Muscle of leg (tissue), 11 donors: ENCODE data around the gene ARFGAP1. TPM values are rescaled to one million over a fixed set of nuclear protein-coding genes. Genes with fewer than 3 reads are reported as not detected.

Source experiments
- DNase-seq: peaks from one replicate; pipeline ENCODE4 v3.0.0; 2013
- H3K27ac ChIP-seq: one replicate; pipeline ENCODE4 v1.5.1; 2013; ENCODE audit warnings: mild to moderate bottlenecking, low read length, control low read depth
- H3K27me3 ChIP-seq: one replicate; pipeline ENCODE4 v1.6.1; 2013; ENCODE audit warnings: low read length; ENCODE audit not compliant: control insufficient read depth, insufficient read depth
- H3K36me3 ChIP-seq: one replicate; pipeline ENCODE4 v1.6.1; 2013; ENCODE audit warnings: low read length; ENCODE audit not compliant: control insufficient read depth, insufficient read depth
- H3K4me1 ChIP-seq: one replicate; pipeline ENCODE4 v1.6.1; 2013; ENCODE audit warnings: low read length; ENCODE audit not compliant: control insufficient read depth, insufficient read depth
- H3K4me3 ChIP-seq: one replicate; pipeline ENCODE4 v1.5.1; 2013; ENCODE audit warnings: low read length, control low read depth
- H3K9me3 ChIP-seq: replicated peaks from 2 replicates; pipeline ENCODE4 v1.6.1; 2013; ENCODE audit warnings: low read depth, low read length; ENCODE audit not compliant: control insufficient read depth
- WGBS: methylation state at CpG from one replicate; pipeline ENCODE4 v1.1.5; 2013; ENCODE audit warnings: missing lambda C conversion rate; ENCODE audit not compliant: insufficient coverage; 5-methylcytosine and 5-hydroxymethylcytosine counted together
- polyA plus RNA-seq, 8 donors: library from polyadenylated mRNA; unstranded; fragments of 120-200 nt; gene quantifications; one replicate each; pipeline versions ENCODE4 v1.2.1 to v1.2.3, GENCODE V29; 2013; ENCODE audit warnings: inconsistent platforms in 1 of 8, low replicate concordance in 1 of 8; ENCODE audit not compliant: insufficient read length in 8 of 8, insufficient read depth in 1 of 8
- total RNA-seq: library from RNA; stranded (reverse); fragments of 120-200 nt; gene quantifications from one replicate; pipeline ENCODE4 v1.2.4, GENCODE V29; 2013

ARFGAP1 gene
- total and polyA plus RNA-seq, 9 donors: 62.6 to 103 (median 86.9) TPM

DNA sequence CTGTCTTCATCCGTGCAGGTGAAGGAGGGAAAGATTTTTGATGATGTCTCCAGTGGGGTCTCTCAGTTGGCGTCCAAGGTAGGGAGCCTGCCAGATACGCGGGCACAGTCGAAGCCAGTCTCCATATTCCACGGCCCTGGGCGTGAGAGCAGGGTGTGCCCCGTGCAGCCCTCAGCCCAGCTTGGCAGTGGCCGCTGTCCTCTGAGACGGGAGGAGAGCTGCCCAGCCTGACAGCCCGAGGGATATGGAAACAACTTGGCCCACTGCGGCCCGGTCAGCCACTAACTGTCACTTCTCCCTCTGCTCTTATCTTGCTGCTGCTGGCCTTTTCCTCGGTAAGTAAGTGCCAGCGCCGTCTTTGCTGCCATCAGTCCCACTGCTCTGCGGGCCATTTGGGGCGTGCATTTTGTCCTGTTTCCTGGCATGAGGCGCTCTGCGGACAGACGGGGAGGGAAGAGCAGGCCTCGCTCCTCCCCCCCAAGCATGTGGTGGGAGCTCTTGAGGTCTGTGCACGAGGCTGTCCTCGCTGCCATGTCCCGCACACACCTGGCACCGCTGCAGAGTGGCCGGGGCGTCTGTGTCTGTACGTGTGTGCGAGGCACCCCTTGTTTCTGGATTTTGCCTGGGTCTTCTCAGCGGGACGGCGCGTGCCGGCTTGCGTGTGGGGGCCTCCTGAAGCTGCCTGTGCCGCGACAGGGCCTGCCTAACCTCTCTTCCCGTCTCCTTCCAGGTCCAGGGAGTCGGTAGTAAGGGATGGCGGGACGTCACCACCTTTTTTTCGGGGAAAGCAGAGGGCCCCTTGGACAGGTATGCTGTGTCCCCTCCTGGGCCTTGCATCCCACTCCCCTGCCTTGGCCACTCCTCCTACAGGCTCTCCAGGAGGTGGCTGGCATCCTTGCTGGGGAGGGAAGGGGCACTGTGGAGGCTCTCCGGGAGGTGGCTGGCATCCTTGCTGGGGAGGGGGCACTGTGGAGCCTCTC lies 13.3 kb downstream of the ARFGAP1 start:
- H3K36me3 ChIP-seq: peaks cover 79% of the 10 kb centered on the region
- no peak overlapping the region for H3K4me3 ChIP-seq
- peaks cover 17% of the 10 kb centered on the region for H3K4me1 ChIP-seq
- H3K27me3 ChIP-seq: no peaks in the 10 kb centered on the region
- no peak for DNase-seq
- no peaks in the 10 kb centered on the region for H3K9me3 ChIP-seq
- H3K27ac ChIP-seq: no peak overlapping the region
- WGBS: 90% methylated on average over 37 of the region's 44 CpGs

DNA sequence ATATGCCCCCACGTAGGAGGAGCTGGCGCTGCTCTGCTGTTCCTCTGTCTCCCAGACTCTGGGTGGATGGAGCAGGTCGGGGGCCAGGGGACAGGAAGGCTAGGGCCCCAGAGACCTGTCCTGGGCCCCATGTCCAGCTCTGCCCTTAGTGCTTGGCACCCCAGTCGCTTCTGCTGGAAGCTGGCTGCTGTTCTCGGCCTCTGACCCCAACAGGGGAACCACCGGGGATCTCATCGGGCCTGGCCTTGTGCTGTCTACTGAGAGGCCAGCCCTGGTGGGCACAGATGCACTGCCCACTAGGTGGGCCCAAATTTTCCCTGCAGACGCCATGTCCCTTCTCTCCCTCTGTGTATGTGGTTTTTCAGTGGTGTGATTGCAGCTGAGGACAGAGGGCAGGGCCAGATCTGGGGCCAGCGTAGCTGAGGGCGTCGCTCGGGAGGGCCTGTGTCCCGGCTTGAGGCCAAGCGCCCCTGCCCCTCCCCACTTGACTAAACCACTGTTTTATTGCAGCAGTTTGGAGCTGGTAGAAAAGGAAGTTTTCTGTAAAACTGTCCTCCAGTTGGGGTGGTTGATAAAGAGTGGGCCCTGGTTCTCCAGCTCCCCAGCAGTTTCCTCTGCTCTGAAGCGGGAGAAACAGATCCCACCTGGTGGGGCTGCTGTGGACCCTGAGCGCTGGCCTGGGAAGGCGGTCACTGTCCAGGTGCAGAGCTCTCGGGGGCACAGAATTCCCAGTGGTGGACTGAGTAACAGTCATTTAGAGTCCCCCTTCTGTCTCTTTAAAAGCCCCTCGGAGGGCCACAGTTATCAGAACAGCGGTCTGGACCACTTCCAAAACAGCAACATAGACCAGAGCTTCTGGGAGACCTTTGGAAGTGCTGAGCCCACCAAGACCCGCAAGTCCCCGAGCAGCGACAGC lies 14.4 kb downstream of the ARFGAP1 start:
- no peaks in the 10 kb centered on the region for H3K9me3 ChIP-seq
- 75% methylated on average over 14 of the region's 23 CpGs for WGBS
- no peaks in the 10 kb centered on the region for H3K27me3 ChIP-seq
- peaks cover 16% of the 10 kb centered on the region for H3K4me1 ChIP-seq
- no peak overlapping the region for H3K4me3 ChIP-seq
- DNase-seq: no peak
- peaks cover 72% of the 10 kb centered on the region for H3K36me3 ChIP-seq
- H3K27ac ChIP-seq: no peak overlapping the region

DNA sequence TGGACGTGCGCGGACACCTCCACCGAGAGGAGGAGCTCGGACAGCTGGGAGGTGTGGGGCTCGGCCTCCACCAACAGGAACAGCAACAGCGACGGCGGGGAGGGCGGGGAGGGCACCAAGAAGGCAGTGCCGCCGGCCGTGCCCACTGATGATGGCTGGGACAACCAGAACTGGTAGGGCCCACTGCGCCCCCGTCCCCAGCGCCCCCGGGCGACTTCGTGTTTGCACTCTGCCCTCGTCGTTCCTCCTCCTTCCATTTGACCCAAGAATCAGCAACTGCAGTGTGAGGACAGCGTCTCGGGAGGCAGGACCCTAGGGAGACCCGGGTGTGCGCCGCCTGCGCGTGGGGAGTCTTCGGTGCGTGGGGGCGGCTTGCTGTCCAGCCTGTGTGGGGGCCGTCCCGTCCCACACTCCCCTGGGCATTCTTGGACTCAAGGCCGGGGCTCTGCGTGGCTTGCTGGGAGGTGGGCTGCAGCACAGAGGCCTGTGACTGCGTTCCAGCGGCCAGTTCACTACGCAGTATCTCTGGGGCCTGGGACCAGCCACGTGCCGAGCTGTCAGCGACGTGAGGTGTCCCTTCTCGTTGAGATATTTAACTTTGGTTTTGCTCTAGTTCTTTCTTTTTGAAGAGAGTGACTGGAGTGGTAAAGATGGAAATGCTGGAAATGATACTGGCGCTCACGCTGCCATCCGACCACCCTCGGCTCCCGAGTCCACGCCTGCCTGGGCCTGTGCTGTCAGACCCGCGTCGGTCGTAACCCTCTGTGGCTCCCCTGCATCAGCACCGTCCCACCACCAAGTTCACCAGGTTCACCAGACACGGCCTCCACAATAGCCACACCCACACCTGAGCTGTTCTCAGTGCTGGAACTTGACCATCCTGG lies 15.3 kb downstream of the ARFGAP1 start:
- 82% methylated on average over 55 of the region's 55 CpGs for WGBS
- H3K36me3 ChIP-seq: peaks cover 66% of the 10 kb centered on the region
- no peak for DNase-seq

DNA sequence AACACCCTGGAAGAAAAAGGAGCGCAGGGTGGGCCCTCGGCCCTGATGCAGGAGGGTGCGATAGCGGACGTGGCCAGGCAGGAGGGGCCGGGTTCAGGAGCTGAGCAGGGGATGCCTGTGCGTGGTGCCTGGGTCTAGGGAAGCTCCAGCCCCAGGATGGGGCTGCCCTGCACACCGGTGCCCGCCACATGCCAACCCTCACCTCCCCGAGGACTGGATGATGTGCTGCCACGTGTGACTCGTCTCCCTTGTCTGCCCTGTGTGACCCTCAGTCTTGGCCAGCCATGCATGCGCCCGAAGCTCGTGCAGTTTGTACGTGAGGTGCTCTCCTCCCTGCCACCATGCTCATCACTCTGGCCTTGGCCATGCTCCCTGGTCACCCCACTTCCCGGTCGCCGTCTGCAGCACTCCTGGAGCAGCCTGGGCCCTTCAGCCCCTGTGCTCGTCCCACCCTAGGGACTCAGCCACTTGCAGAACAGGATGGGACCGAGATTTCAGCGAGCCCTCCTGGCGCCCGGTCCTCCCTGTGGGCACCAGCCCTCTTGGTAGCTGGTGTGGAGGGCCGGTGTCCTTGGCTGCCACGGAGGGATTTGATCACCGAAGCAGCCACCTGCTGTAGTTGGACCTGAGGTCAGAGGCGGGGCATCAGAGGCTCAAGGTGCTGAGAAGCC lies 16.1 kb downstream of the ARFGAP1 start:
- no peak overlapping the region for H3K27ac ChIP-seq
- H3K4me1 ChIP-seq: peaks cover 28% of the 10 kb centered on the region
- WGBS: 87% methylated on average over 28 of the region's 28 CpGs
- H3K4me3 ChIP-seq: no peak overlapping the region
- no peak for DNase-seq
- H3K36me3 ChIP-seq: peaks cover 58% of the 10 kb centered on the region
- H3K27me3 ChIP-seq: peaks cover 3% of the 10 kb centered on the region
- H3K9me3 ChIP-seq: no peaks in the 10 kb centered on the region

More for the DNA sequence above, 15.3 kb downstream of the ARFGAP1 start:
- H3K4me3 ChIP-seq: no peak overlapping the region
- H3K4me1 ChIP-seq: peaks cover 22% of the 10 kb centered on the region
- no peaks in the 10 kb centered on the region for H3K27me3 ChIP-seq
- no peak overlapping the region for H3K27ac ChIP-seq
- H3K9me3 ChIP-seq: no peaks in the 10 kb centered on the region

GRCh38 chr20:63289311-63290135 lies 16.9 kb downstream of the ARFGAP1 start:
- peaks cover 52% of the 10 kb centered on the region for H3K36me3 ChIP-seq
- H3K4me3 ChIP-seq: no peak overlapping the region
- no peak for DNase-seq
- no peak overlapping the region for H3K27ac ChIP-seq
- no peaks in the 10 kb centered on the region for H3K9me3 ChIP-seq
- peaks cover 8% of the 10 kb centered on the region for H3K27me3 ChIP-seq
- peaks cover 32% of the 10 kb centered on the region for H3K4me1 ChIP-seq
- WGBS: 84% methylated on average over 23 of the region's 25 CpGs

DNA sequence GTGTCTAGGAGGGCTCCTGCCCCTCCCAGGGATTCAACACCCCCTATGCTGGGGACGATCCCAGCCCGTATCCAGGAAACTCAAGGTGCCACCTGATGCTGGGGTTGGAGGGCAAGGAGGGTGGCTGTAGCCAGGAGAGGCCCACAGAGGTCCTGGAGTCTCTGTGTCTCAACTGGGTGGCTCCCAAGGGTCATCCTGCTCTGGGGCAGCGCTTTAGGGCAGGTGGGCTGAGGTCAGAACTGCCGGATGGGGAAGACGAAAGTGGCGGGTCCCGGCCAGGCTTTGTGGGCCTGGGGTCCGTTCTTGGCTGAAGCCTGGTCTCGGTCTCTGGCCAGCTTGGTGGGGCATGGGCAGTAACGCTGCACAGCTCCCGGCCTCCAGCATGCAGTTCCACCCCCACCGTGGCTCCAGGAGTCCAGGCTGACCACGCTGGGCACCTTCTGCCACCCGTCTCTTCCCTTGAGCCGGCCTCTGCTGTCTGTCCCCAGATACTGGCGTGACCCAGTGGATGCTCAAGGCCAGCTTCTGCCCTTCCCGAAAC lies 17.6 kb downstream of the ARFGAP1 start:
- Histone ChIP-seq H3K36me3 (peaks cover 45% of the 10 kb centered on the region), H3K27me3 (peaks cover 13% of the 10 kb centered on the region), H3K4me3 (no peak overlapping the region), H3K9me3 (no peaks in the 10 kb centered on the region), H3K4me1 (peaks cover 38% of the 10 kb centered on the region), H3K27ac (no peak overlapping the region)
- no peak for DNase-seq
- WGBS: 80% methylated on average over 17 of the region's 17 CpGs

DNA sequence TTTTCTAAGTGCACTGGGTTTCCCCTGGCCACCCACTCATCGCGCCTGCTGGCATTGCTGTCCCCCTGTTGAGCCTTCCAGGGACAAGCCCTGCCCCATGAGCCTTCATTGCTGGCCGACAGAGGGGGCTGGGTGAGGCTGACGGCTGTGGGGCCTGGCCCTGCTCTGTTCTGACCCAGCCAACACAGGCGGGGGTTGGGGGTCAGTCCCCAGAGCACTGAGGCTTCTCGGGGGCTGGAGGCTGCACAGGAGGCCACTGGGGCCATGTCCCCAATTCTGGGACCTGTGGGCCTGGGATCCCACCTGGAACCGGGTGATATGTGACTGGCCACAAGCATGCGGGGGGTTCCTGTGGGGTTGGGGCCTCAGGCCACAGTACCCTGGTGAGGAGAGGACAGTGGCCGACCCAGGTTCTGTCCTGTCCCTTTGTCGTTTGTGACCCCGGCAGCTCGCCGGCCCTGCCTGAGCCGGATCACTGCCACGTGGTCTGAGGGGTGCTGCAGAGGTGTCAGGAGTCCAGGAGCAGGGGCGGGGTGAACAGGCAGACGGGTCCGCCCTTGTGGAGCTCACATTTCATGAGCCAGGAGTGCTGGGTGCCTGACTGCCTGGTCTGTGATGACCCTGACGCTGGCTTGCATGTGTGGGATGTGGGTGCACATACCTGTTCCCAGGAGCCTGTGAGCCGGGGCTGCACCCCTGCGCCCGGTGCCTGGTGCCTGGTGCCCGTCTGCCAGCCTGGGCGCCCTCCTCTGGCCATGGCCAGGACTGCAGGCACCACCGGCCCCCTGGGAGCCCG lies 18.3 kb downstream of the ARFGAP1 start:
- 20% methylated on average over 26 of the region's 26 CpGs for WGBS
- Histone ChIP-seq H3K9me3 (no peaks in the 10 kb centered on the region), H3K36me3 (peaks cover 38% of the 10 kb centered on the region), H3K27ac (no peak overlapping the region), H3K4me3 (no peak overlapping the region), H3K4me1 (peaks cover 40% of the 10 kb centered on the region), H3K27me3 (peaks cover 20% of the 10 kb centered on the region)
- no peak for DNase-seq

GRCh38 chr20:63291811-63292210 lies 19.2 kb downstream of the ARFGAP1 start:
- no peak overlapping the region for H3K4me3 ChIP-seq
- H3K27ac ChIP-seq: no peak overlapping the region
- H3K36me3 ChIP-seq: peaks cover 32% of the 10 kb centered on the region
- DNase-seq: no peak
- no peaks in the 10 kb centered on the region for H3K9me3 ChIP-seq
- peaks cover 27% of the 10 kb centered on the region for H3K27me3 ChIP-seq
- WGBS: 56% methylated on average over 7 of the region's 10 CpGs
- H3K4me1 ChIP-seq: peaks cover 49% of the 10 kb centered on the region
